WTC11 (cell line): ENCODE data around the gene TSPAN5. TPM values are rescaled to one million over a fixed set of nuclear protein-coding genes. Genes with fewer than 3 reads are reported as not detected.

Source experiments
- ATAC-seq: fragments of 200-7000 bp; cut with Tn5 transposase; 2 replicates; pipeline ENCODE4 v1.10.0; 2021; ENCODE audit warnings: mild to moderate bottlenecking, moderate library complexity
- CTCF ChIA-PET: fragments of 300-600 bp; sonication (Branson Sonifier 250); formaldehyde crosslinking; loops from one replicate; lab custom pipeline; 2021; ENCODE audit warnings: antibody characterized with exemption; lab: Charles Lee
- POLR2A ChIA-PET: fragments of 350-600 bp; sonication (Branson Sonifier 250); formaldehyde crosslinking; loops from one replicate; lab custom pipeline; 2021; ENCODE audit warnings: antibody characterized with exemption; lab: Charles Lee
- DNase-seq: peaks from one replicate; pipeline ENCODE4 v3.0.0; 2021; ENCODE audit warnings: low spot score
- H3K27ac Mint-ChIP-seq: 2 replicates; pipeline ENCODE4 v1.8.0; 2021; ENCODE audit warnings: mixed read lengths
- H3K27me3 Mint-ChIP-seq: 2 replicates; pipeline ENCODE4 v1.8.0; 2021; ENCODE audit warnings: low read depth, mild to moderate bottlenecking, moderate library complexity, mixed read lengths
- H3K36me3 Mint-ChIP-seq: 2 replicates; pipeline ENCODE4 v1.8.0; 2021; ENCODE audit warnings: mixed read lengths
- H3K4me1 Mint-ChIP-seq: 2 replicates; pipeline ENCODE4 v1.8.0; 2022; ENCODE audit warnings: mixed read lengths
- H3K4me3 Mint-ChIP-seq: 2 replicates; pipeline ENCODE4 v1.8.0; 2021; ENCODE audit warnings: mild to moderate bottlenecking, moderate library complexity, mixed read lengths
- H3K9me3 Mint-ChIP-seq: 2 replicates; pipeline ENCODE4 v1.8.0; 2021; ENCODE audit warnings: mixed read lengths
- CREM ChIP-seq: sonication (generic); formaldehyde crosslinking; IDR thresholded peaks from 2 replicates; pipeline ENCODE4 v1.8.1; 2022; ENCODE audit warnings: mild to moderate bottlenecking, missing genetic modification reagents, moderate library complexity
- ELF4 ChIP-seq: sonication (generic); formaldehyde crosslinking; IDR thresholded peaks from 2 replicates; pipeline ENCODE4 v1.8.1; 2022; ENCODE audit warnings: low read depth, mild to moderate bottlenecking, moderate library complexity, missing genetic modification reagents
- FOXK1 ChIP-seq: sonication (generic); formaldehyde crosslinking; IDR thresholded peaks from 2 replicates; pipeline ENCODE4 v1.8.0; 2022; ENCODE audit warnings: mild to moderate bottlenecking, moderate library complexity, missing genetic modification reagents
- FOXP1 ChIP-seq: sonication (generic); formaldehyde crosslinking; IDR thresholded peaks from 2 replicates; pipeline ENCODE4 v1.8.0; 2022; ENCODE audit warnings: missing genetic modification reagents, mild to moderate bottlenecking, moderate library complexity, borderline replicate concordance
- FOXP4 ChIP-seq: sonication (generic); formaldehyde crosslinking; IDR thresholded peaks from 2 replicates; pipeline ENCODE4 v1.8.0; 2022; ENCODE audit warnings: mild to moderate bottlenecking, missing genetic modification reagents
- JUN ChIP-seq: sonication (generic); formaldehyde crosslinking; IDR thresholded peaks from 2 replicates; pipeline ENCODE4 v1.8.0; 2023; ENCODE audit warnings: mild to moderate bottlenecking, missing genetic modification reagents
- SMAD3 ChIP-seq: sonication (generic); formaldehyde crosslinking; IDR thresholded peaks from 2 replicates; pipeline ENCODE4 v1.8.0; 2022; ENCODE audit warnings: missing genetic modification reagents, mild to moderate bottlenecking, borderline replicate concordance
- SP1 ChIP-seq: sonication (generic); formaldehyde crosslinking; conservative IDR thresholded peaks from 2 replicates; pipeline ENCODE4 v1.8.1; 2022; ENCODE audit warnings: missing genetic modification reagents
- STAT6 ChIP-seq: sonication (generic); formaldehyde crosslinking; conservative IDR thresholded peaks from 2 replicates; pipeline ENCODE4 v1.8.1; 2023; ENCODE audit warnings: mild to moderate bottlenecking, low read depth, missing genetic modification reagents, moderate library complexity
- TCF7 ChIP-seq: sonication (generic); formaldehyde crosslinking; IDR thresholded peaks from 2 replicates; pipeline ENCODE4 v1.8.0; 2022; ENCODE audit warnings: mild to moderate bottlenecking, low read depth, missing genetic modification reagents, moderate library complexity
- TEAD1 ChIP-seq: sonication (generic); formaldehyde crosslinking; IDR thresholded peaks from 2 replicates; pipeline ENCODE4 v1.8.0; 2022; ENCODE audit warnings: mild to moderate bottlenecking, missing genetic modification reagents
- ZNF121 ChIP-seq: sonication (generic); formaldehyde crosslinking; IDR thresholded peaks from 2 replicates; pipeline ENCODE4 v1.8.0; 2023; ENCODE audit warnings: missing genetic modification reagents
- ZNF416 ChIP-seq: fragments of 250-450 bp; sonication (Bioruptor Pico); IDR thresholded peaks from 2 replicates; pipeline ENCODE4 v1.9.0; 2021; ENCODE audit warnings: mild to moderate bottlenecking, inconsistent platforms
- ZNF423 ChIP-seq: fragments of 250-450 bp; sonication (Bioruptor Pico); IDR thresholded peaks from 2 replicates; pipeline ENCODE4 v2.1.2; 2022; ENCODE audit warnings: mild to moderate bottlenecking, moderate library complexity
- total RNA-seq: library from RNA; stranded (reverse); gene quantifications from 3 replicates; pipeline ENCODE4 v1.2.3, GENCODE V29; 2021
- TF ChIP-seq, protein P1 (sequence below): fragments of 250-450 bp; sonication (Bioruptor Pico); IDR thresholded peaks from 2 replicates; pipeline ENCODE4 v1.9.0; 2021; ENCODE audit warnings: moderate library complexity, mild to moderate bottlenecking, inconsistent platforms, borderline replicate concordance
- TF ChIP-seq, protein P2 (sequence below): sonication (generic); formaldehyde crosslinking; IDR thresholded peaks from 2 replicates; pipeline ENCODE4 v1.8.1; 2022; ENCODE audit warnings: low read depth, missing genetic modification reagents, borderline replicate concordance
- TF ChIP-seq, protein P3 (sequence below): sonication (generic); formaldehyde crosslinking; conservative IDR thresholded peaks from 2 replicates; pipeline ENCODE4 v1.8.1; 2022; ENCODE audit warnings: mild to moderate bottlenecking, missing genetic modification reagents
- TF ChIP-seq, protein P4 (sequence below): fragments of 250-450 bp; sonication (Bioruptor Pico); IDR thresholded peaks from 2 replicates; pipeline ENCODE4 v1.9.0; 2021; ENCODE audit warnings: mild to moderate bottlenecking, borderline replicate concordance

TSPAN5 gene
- total RNA-seq, 1 experiment from 2014 or later = 22.7 TPM

- no peaks in the 10 kb centered on the region for H3K27me3 Mint-ChIP-seq
- no peak overlapping the region for H3K27ac Mint-ChIP-seq
- peaks cover 18% of the 10 kb centered on the region for H3K4me1 Mint-ChIP-seq
- no peak overlapping the region for H3K4me3 Mint-ChIP-seq
- H3K9me3 Mint-ChIP-seq = peaks cover 7% of the 10 kb centered on the region; the same call in 1 of the 2 replicates
- ATAC-seq = no peak
- no peak for TF ChIP-seq ELF4 (CRISPR knock-in tag)
- TF ChIP-seq, protein P1, sequence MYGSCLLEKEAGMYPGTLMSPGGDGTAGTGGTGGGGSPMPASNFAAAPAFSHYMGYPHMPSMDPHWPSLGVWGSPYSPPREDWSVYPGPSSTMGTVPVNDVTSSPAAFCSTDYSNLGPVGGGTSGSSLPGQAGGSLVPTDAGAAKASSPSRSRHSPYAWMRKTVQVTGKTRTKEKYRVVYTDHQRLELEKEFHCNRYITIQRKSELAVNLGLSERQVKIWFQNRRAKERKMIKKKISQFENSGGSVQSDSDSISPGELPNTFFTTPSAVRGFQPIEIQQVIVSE = no peak
- TF ChIP-seq TEAD1 (CRISPR knock-in tag) = no peak
- TF ChIP-seq, protein P2, sequence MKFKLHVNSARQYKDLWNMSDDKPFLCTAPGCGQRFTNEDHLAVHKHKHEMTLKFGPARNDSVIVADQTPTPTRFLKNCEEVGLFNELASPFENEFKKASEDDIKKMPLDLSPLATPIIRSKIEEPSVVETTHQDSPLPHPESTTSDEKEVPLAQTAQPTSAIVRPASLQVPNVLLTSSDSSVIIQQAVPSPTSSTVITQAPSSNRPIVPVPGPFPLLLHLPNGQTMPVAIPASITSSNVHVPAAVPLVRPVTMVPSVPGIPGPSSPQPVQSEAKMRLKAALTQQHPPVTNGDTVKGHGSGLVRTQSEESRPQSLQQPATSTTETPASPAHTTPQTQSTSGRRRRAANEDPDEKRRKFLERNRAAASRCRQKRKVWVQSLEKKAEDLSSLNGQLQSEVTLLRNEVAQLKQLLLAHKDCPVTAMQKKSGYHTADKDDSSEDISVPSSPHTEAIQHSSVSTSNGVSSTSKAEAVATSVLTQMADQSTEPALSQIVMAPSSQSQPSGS (CRISPR knock-in tag) = no peak
- TF ChIP-seq FOXK1 (CRISPR knock-in tag) = no peak
- TF ChIP-seq ZNF423 = no peak
- no peak for TF ChIP-seq STAT6 (CRISPR knock-in tag)
- TF ChIP-seq ZNF416 (CRISPR knock-in tag) = no peak
- no peak for TF ChIP-seq SMAD3 (CRISPR knock-in tag)
- TF ChIP-seq, protein P3, sequence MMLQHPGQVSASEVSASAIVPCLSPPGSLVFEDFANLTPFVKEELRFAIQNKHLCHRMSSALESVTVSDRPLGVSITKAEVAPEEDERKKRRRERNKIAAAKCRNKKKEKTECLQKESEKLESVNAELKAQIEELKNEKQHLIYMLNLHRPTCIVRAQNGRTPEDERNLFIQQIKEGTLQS (CRISPR knock-in tag) = no peak
- no peak for TF ChIP-seq FOXP1 (CRISPR knock-in tag)
- no peak for TF ChIP-seq SP1 (CRISPR knock-in tag)
- TF ChIP-seq, protein P4, sequence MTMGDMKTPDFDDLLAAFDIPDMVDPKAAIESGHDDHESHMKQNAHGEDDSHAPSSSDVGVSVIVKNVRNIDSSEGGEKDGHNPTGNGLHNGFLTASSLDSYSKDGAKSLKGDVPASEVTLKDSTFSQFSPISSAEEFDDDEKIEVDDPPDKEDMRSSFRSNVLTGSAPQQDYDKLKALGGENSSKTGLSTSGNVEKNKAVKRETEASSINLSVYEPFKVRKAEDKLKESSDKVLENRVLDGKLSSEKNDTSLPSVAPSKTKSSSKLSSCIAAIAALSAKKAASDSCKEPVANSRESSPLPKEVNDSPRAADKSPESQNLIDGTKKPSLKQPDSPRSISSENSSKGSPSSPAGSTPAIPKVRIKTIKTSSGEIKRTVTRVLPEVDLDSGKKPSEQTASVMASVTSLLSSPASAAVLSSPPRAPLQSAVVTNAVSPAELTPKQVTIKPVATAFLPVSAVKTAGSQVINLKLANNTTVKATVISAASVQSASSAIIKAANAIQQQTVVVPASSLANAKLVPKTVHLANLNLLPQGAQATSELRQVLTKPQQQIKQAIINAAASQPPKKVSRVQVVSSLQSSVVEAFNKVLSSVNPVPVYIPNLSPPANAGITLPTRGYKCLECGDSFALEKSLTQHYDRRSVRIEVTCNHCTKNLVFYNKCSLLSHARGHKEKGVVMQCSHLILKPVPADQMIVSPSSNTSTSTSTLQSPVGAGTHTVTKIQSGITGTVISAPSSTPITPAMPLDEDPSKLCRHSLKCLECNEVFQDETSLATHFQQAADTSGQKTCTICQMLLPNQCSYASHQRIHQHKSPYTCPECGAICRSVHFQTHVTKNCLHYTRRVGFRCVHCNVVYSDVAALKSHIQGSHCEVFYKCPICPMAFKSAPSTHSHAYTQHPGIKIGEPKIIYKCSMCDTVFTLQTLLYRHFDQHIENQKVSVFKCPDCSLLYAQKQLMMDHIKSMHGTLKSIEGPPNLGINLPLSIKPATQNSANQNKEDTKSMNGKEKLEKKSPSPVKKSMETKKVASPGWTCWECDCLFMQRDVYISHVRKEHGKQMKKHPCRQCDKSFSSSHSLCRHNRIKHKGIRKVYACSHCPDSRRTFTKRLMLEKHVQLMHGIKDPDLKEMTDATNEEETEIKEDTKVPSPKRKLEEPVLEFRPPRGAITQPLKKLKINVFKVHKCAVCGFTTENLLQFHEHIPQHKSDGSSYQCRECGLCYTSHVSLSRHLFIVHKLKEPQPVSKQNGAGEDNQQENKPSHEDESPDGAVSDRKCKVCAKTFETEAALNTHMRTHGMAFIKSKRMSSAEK = no peak
- no peak for TF ChIP-seq JUN (CRISPR knock-in tag)
- TF ChIP-seq CREM (CRISPR knock-in tag) = no peak
- TF ChIP-seq ZNF121 = no peak
- no peak for TF ChIP-seq TCF7 (CRISPR knock-in tag)
- TF ChIP-seq FOXP4 (CRISPR knock-in tag) = no peak
- CTCF ChIA-PET = interaction anchor here (1.0 kb wide), 1 partner anchor 220 kb away, joined by 3 read pairs; no protein-coding TSS in a partner anchor
- no peak for DNase-seq
- POLR2A ChIA-PET = no interaction called here
- H3K36me3 Mint-ChIP-seq = no peaks in the 10 kb centered on the region
Measured at GRCh38 chr4:98686847-98687246, 28.4 kb upstream of the TSPAN5 start.
